Measurements from ENCODE around the gene PRKAG2.

Gene PRKAG2

DNA sequence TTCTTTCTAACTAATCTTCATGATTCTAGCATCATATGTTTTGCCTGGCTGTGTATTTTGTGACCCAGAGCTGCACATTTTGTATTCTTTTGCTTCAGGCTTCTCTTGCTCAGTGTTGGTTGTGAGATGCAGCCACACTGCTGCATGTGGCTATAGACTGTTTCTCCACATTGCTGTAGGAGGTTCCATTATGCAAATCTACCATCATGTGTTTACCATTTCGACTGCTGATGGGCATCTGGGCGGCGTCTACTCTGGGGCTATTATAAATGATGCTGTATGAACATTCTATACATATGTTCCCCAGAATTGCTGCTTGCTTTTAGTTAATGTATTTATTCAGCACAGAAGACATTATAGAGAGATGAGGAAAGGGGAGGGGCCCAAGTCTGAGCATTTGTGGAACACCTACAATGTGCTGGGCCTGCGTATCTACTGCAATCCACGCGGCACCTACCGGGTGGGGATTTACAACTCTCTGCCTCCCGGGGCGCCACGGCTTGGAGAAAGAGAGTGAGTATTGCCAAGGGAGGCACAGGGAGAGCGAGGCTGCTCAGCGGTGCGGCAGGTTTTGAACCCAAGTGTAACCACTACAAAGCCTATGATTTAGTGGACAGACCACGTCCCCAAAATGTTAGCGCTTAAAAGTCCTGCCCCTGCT, 172.5 kb downstream of the PRKAG2 start:
- peaks cover 4% of the 10 kb centered on the region in 2 donors for H3K36me3 ChIP-seq (ENCODE audit: control insufficient read depth in 1 of 2, insufficient read depth in 2 of 2, low read length in 2 of 2)
- H3K9me3 ChIP-seq (ENCODE audit: control insufficient read depth in 1 of 2, low read length in 2 of 2): no peaks in the 10 kb centered on the region
- H3K9ac ChIP-seq (ENCODE audit: low read depth in 1 of 2, low read length in 2 of 2): no peak overlapping the region
- H3K4me3 ChIP-seq (ENCODE audit: low read depth in 1 of 2, low read length in 2 of 2): no peak overlapping the region
- peaks cover 10 to 15% of the 10 kb centered on the region in 2 donors for H3K4me1 ChIP-seq (ENCODE audit: control insufficient read depth in 1 of 2, insufficient read depth in 2 of 2, low read length in 2 of 2)
- H3K27me3 ChIP-seq (ENCODE audit: control insufficient read depth in 1 of 2, insufficient read depth in 2 of 2, low read length in 2 of 2): no peaks in the 10 kb centered on the region
- H3K27ac ChIP-seq (ENCODE audit: low read depth, low read length): no peak overlapping the region

DNA sequence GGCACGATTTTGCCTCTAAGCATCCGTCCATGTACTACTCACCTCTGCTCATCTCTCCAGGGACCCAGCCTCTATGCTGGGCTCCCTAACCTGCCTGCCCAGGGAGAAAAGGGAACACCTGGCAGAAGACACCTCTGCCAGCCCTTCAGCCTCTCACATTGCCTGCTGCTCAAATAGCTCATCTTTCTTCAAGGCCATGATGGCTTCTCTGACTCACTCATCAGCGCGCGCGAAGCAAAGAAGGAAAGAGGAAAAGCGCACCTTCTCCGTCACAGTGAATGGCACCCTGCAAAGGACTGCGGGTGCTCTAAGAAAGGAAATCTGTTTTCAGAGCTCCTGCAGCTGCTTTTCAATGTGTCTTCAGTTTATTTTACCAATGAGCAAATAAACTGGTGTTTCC, 174.0 kb downstream of the PRKAG2 start:
- H3K9ac ChIP-seq (ENCODE audit: low read depth in 1 of 2, low read length in 2 of 2): no peak overlapping the region
- H3K9me3 ChIP-seq (ENCODE audit: control insufficient read depth in 1 of 2, low read length in 2 of 2): no peaks in the 10 kb centered on the region
- no peaks in the 10 kb centered on the region for H3K36me3 ChIP-seq (ENCODE audit: control insufficient read depth in 1 of 2, insufficient read depth in 2 of 2, low read length in 2 of 2)
- H3K27ac ChIP-seq (ENCODE audit: low read depth, low read length): no peak overlapping the region
- H3K4me3 ChIP-seq (ENCODE audit: low read depth in 1 of 2, low read length in 2 of 2): no peak overlapping the region
- peaks cover 10 to 15% of the 10 kb centered on the region in 2 donors for H3K4me1 ChIP-seq (ENCODE audit: control insufficient read depth in 1 of 2, insufficient read depth in 2 of 2, low read length in 2 of 2)
- no peaks in the 10 kb centered on the region for H3K27me3 ChIP-seq (ENCODE audit: control insufficient read depth in 1 of 2, insufficient read depth in 2 of 2, low read length in 2 of 2)

DNA sequence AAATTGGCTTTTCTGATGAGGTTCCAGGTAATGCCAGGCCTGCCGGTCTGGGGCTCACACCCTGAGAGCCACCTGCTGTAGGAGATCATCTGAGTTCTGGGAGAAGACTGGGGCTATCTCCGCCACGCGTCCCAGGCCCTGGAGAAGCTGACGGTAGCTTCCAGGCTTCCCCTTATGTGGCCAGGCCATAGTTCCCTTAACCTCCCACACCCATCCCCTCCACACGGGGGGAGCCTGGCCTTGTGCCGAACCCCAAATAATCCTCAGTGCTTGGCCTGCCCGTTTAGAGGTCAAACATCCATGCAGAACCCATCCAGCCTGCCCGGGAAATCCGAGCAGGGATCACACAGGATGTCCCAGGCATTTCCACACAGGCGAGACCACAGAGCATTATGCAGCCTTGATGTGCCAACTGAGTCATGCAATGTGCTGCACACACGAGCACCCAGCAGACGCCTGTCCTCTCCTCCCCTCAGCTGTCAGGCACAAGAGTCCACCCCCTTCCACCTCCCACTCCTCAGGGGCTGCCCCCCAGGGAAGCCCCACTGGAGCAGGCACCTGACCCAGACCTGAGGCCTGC, 176.2 kb downstream of the PRKAG2 start:
- Histone ChIP-seq H3K27me3 (ENCODE audit: control insufficient read depth in 1 of 2, insufficient read depth in 2 of 2, low read length in 2 of 2) (no peaks in the 10 kb centered on the region), H3K36me3 (ENCODE audit: control insufficient read depth in 1 of 2, insufficient read depth in 2 of 2, low read length in 2 of 2) (no peaks in the 10 kb centered on the region), H3K27ac (ENCODE audit: low read depth, low read length) (no peak overlapping the region), H3K9me3 (ENCODE audit: control insufficient read depth in 1 of 2, low read length in 2 of 2) (no peaks in the 10 kb centered on the region), H3K4me3 (ENCODE audit: low read depth in 1 of 2, low read length in 2 of 2) (no peak overlapping the region), H3K9ac (ENCODE audit: low read depth in 1 of 2, low read length in 2 of 2) (no peak overlapping the region), H3K4me1 (ENCODE audit: control insufficient read depth in 1 of 2, insufficient read depth in 2 of 2, low read length in 2 of 2) (peaks cover 21 to 26% of the 10 kb centered on the region in 2 donors)

DNA sequence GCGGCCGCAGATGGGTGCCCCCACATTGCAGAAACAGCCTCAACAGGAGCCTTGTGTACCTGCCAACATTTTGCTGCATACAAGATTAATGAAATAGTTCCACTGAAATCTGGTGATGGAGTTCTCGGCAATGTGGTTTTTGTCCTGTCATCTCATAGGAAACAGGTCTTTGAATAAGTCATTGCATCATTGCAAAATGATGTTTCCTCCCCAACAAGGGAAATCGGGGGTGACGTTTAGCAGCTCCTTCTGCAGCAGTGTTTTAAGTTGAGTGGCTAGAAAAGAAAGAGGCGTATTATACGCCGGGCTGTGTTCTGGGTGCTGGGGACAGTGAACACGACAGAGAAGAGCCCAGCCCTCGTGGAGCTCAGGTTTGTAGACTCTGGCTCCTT, 177.0 kb downstream of the PRKAG2 start:
- no peak overlapping the region for H3K9ac ChIP-seq (ENCODE audit: low read depth in 1 of 2, low read length in 2 of 2)

DNA sequence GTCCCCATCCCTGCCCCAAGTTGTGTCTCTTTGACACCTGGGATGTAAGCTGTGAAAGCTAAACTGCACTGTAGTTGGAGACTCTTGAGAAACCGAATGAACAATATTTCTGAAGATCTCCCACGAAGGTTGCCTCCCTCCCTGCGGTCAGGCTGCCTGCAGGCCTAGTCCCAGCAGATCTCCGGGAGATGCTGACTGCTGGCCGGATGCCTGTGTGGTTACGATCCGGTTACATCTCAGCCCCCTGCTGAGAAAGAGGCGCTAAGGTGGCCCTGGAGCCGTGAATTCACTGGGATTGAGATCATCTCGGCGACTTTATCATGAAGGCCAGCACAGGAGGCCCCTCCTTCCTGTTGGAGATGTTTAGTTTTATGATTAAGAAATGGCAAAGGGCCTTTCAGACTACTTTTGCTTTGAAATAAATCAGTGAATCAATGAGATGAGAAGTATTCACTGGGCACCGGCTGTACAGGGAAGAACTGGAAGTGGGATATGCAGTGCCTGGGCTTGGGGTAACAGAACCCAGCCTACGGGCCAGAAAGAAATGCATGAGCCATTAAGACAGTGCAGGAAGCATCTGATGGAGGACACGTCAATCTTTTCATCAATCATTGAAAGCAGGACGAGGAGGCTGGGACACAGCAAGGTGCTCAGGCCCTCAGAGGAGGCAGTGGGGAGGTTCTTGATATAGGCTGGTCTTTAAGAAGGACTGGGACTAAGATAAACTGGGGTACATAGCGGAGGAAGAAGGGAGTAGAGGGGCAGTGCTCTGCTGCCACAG, 177.6 kb downstream of the PRKAG2 start:
- Histone ChIP-seq H3K9ac (ENCODE audit: low read depth in 1 of 2, low read length in 2 of 2) (no peak overlapping the region), H3K27ac (ENCODE audit: low read depth, low read length) (no peak overlapping the region), H3K4me3 (ENCODE audit: low read depth in 1 of 2, low read length in 2 of 2) (no peak overlapping the region), H3K4me1 (ENCODE audit: control insufficient read depth in 1 of 2, insufficient read depth in 2 of 2, low read length in 2 of 2) (peaks cover 31 to 32% of the 10 kb centered on the region in 2 donors), H3K36me3 (ENCODE audit: control insufficient read depth in 1 of 2, insufficient read depth in 2 of 2, low read length in 2 of 2) (no peaks in the 10 kb centered on the region), H3K9me3 (ENCODE audit: control insufficient read depth in 1 of 2, low read length in 2 of 2) (no peaks in the 10 kb centered on the region), H3K27me3 (ENCODE audit: control insufficient read depth in 1 of 2, insufficient read depth in 2 of 2, low read length in 2 of 2) (no peaks in the 10 kb centered on the region)

More for the DNA sequence above, 177.0 kb downstream of the PRKAG2 start:
- no peak overlapping the region for H3K27ac ChIP-seq (ENCODE audit: low read depth, low read length)
- H3K4me1 ChIP-seq (ENCODE audit: control insufficient read depth in 1 of 2, insufficient read depth in 2 of 2, low read length in 2 of 2): peaks cover 25 to 26% of the 10 kb centered on the region in 2 donors
- H3K9me3 ChIP-seq (ENCODE audit: control insufficient read depth in 1 of 2, low read length in 2 of 2): no peaks in the 10 kb centered on the region
- H3K27me3 ChIP-seq (ENCODE audit: control insufficient read depth in 1 of 2, insufficient read depth in 2 of 2, low read length in 2 of 2): no peaks in the 10 kb centered on the region
- no peak overlapping the region for H3K4me3 ChIP-seq (ENCODE audit: low read depth in 1 of 2, low read length in 2 of 2)
- no peaks in the 10 kb centered on the region for H3K36me3 ChIP-seq (ENCODE audit: control insufficient read depth in 1 of 2, insufficient read depth in 2 of 2, low read length in 2 of 2)

DNA sequence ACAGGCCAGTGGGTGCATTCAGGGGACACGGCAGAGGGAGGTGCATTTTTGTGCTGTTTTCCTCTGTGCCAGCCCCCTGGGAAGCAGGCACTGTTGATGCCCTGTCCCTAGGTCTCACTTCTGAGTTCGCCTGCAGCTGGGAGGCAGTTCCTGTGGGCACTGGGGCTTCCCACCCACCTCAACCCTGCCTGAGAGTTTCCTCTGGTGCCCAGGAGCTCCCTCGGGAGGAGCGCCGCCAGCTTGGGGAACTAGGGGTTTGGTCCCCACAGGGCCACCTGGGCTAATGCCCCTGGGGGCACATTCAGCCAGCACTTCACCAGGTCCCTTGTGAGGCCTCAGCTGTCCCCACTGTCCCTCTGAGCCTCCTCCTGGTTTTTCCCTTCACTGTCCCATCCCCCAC, 179.0 kb downstream of the PRKAG2 start:
- H3K9ac ChIP-seq (ENCODE audit: low read depth in 1 of 2, low read length in 2 of 2): peak overlapping the region in 1 of 2 donors; percentile 26

DNA sequence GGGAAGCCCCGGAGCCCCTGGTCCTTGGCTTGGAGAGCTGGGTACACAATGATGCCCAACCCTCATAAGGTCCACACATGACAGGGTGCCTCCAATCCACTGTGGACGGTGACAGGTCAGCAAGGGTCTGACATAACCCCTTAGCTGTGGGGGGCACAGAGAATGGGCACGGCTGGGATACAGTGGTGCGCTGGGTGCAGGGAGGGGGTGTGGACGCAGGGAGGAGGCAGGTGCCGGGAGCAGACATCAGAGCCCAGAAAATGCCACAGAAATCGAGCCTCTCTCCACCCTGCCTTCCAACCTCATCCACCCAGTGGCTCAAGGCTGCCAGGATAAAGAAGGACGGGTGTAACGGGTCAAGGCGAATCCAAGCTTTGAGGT, 179.4 kb downstream of the PRKAG2 start:
- peaks cover 33 to 35% of the 10 kb centered on the region in 2 donors for H3K4me1 ChIP-seq (ENCODE audit: control insufficient read depth in 1 of 2, insufficient read depth in 2 of 2, low read length in 2 of 2)
- H3K9me3 ChIP-seq (ENCODE audit: control insufficient read depth in 1 of 2, low read length in 2 of 2): no peaks in the 10 kb centered on the region
- no peaks in the 10 kb centered on the region for H3K27me3 ChIP-seq (ENCODE audit: control insufficient read depth in 1 of 2, insufficient read depth in 2 of 2, low read length in 2 of 2)
- H3K36me3 ChIP-seq (ENCODE audit: control insufficient read depth in 1 of 2, insufficient read depth in 2 of 2, low read length in 2 of 2): no peaks in the 10 kb centered on the region
- H3K4me3 ChIP-seq (ENCODE audit: low read depth in 1 of 2, low read length in 2 of 2): no peak overlapping the region
- peak overlapping the region; percentile 27 for H3K27ac ChIP-seq (ENCODE audit: low read depth, low read length)
- H3K9ac ChIP-seq (ENCODE audit: low read depth in 1 of 2, low read length in 2 of 2): peak overlapping the region; percentile 26 to 33

More for the DNA sequence above, 179.0 kb downstream of the PRKAG2 start:
- Histone ChIP-seq H3K27me3 (ENCODE audit: control insufficient read depth in 1 of 2, insufficient read depth in 2 of 2, low read length in 2 of 2) (no peaks in the 10 kb centered on the region), H3K36me3 (ENCODE audit: control insufficient read depth in 1 of 2, insufficient read depth in 2 of 2, low read length in 2 of 2) (no peaks in the 10 kb centered on the region), H3K4me1 (ENCODE audit: control insufficient read depth in 1 of 2, insufficient read depth in 2 of 2, low read length in 2 of 2) (peaks cover 33% of the 10 kb centered on the region in 2 donors), H3K27ac (ENCODE audit: low read depth, low read length) (no peak overlapping the region), H3K4me3 (ENCODE audit: low read depth in 1 of 2, low read length in 2 of 2) (no peak overlapping the region), H3K9me3 (ENCODE audit: control insufficient read depth in 1 of 2, low read length in 2 of 2) (no peaks in the 10 kb centered on the region)

DNA sequence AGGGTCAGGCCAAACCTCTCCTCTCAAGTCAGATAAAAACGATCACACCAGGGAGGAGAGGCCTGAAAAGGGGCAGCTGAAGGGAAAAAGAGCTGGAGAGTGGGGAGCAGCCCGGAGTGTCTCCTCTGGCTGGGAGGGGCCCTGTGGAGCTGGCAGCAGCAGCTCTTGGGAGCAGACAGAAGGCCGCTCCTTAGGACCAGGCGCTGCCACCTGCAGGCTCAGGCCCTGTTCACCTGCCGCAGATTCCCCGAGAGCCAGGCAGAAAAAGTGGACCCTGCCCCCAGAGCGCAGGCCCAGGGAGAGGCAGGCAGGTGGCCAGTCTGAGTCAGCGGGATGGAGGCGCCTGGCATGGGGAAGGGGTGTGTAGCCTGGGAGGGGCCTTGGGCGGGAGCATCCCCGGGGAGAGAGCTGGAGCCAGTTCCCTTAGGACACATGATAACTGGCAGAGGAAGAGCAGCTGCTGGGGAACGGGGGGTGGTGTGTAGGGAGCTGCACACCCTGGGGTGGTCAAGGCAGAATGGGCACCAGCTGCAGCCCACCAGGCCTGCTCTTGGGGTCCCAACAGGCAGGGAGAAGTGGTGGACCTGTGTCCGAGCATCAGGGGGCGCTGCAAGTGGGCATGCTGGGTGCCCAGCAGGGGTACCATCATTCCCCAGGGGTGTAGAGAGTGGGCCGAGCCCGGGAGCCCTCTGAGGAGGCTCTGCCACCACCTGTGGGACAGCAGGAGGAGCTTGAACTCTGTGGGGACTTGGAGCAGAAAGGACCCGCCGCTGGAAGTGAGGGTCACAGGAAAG, 180.0 kb downstream of the PRKAG2 start:
- H3K9ac ChIP-seq (ENCODE audit: low read depth in 1 of 2, low read length in 2 of 2): peak overlapping the region; percentile 55 to 58
- peak overlapping the region; percentile 76 for H3K27ac ChIP-seq (ENCODE audit: low read depth, low read length)
- H3K9me3 ChIP-seq (ENCODE audit: control insufficient read depth in 1 of 2, low read length in 2 of 2): no peaks in the 10 kb centered on the region
- H3K27me3 ChIP-seq (ENCODE audit: control insufficient read depth in 1 of 2, insufficient read depth in 2 of 2, low read length in 2 of 2): no peaks in the 10 kb centered on the region
- no peaks in the 10 kb centered on the region for H3K36me3 ChIP-seq (ENCODE audit: control insufficient read depth in 1 of 2, insufficient read depth in 2 of 2, low read length in 2 of 2)
- H3K4me3 ChIP-seq (ENCODE audit: low read depth in 1 of 2, low read length in 2 of 2): no peak overlapping the region
- H3K4me1 ChIP-seq (ENCODE audit: control insufficient read depth in 1 of 2, insufficient read depth in 2 of 2, low read length in 2 of 2): peaks cover 33 to 35% of the 10 kb centered on the region in 2 donors

DNA sequence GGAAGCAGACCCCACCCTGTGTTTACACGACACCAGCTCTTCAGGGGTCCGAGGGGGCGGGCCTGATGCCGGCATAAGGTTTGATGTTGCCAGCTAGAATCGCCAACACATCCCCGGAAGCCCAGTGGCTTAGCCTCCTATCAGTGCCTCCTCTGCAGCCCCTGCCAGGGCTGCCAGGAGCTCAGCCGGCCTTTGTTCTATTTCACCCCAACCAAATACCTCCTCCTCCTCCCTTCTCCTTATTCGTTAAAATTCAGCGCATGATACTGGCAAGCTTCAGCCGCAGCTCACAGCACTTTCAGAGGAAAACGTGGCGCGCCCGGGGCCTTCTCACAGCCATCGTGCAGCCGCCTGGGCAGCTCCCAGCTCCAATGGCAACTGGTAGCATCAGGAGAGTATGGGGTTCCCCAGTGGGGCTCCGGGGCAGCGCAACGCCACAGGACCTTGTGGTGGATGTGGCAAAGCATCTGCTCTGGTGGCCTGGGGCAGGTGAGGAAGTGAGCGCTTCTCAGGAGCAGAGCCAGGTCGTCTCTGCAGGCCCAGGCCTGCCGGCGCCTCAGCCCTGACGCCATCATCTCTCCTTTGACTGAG, 180.9 kb downstream of the PRKAG2 start:
- Histone ChIP-seq H3K27ac (ENCODE audit: low read depth, low read length) (peak overlapping the region; percentile 76), H3K9ac (ENCODE audit: low read depth in 1 of 2, low read length in 2 of 2) (peak overlapping the region; percentile 55 to 58), H3K27me3 (ENCODE audit: control insufficient read depth in 1 of 2, insufficient read depth in 2 of 2, low read length in 2 of 2) (no peaks in the 10 kb centered on the region), H3K4me3 (ENCODE audit: low read depth in 1 of 2, low read length in 2 of 2) (no peak overlapping the region), H3K4me1 (ENCODE audit: control insufficient read depth in 1 of 2, insufficient read depth in 2 of 2, low read length in 2 of 2) (peaks cover 33 to 35% of the 10 kb centered on the region in 2 donors), H3K9me3 (ENCODE audit: control insufficient read depth in 1 of 2, low read length in 2 of 2) (no peaks in the 10 kb centered on the region), H3K36me3 (ENCODE audit: control insufficient read depth in 1 of 2, insufficient read depth in 2 of 2, low read length in 2 of 2) (no peaks in the 10 kb centered on the region)

Measured in duodenal mucosa (tissue), 2 donors.